Naive thymus-derived CD4-positive, alpha-beta T cell (primary cell): Measurements from ENCODE around the gene HCCS. TPM values are rescaled to one million over a fixed set of nuclear protein-coding genes. Genes with fewer than 3 reads are reported as not detected.
A peak's percentile ranks its signal among the peaks of the same experiment; 100 is the strongest.

Experiments used
- ATAC-seq: fragments of 150-1000 bp; cut with Tn5 transposase; 2 replicates; pipeline ENCODE4 v1.10.0; 2021; ENCODE audit warnings: mild to moderate bottlenecking, moderate library complexity
- CTCF ChIA-PET: fragments of 350-600 bp; sonication (Branson Sonifier 250); formaldehyde crosslinking; loops from one replicate; lab custom pipeline; 2021; ENCODE audit warnings: antibody characterized with exemption; lab: Charles Lee
- POLR2A ChIA-PET: fragments of 350-600 bp; sonication (Branson Sonifier 250); formaldehyde crosslinking; loops from one replicate; lab custom pipeline; 2021; ENCODE audit warnings: antibody characterized with exemption, inconsistent platforms; lab: Charles Lee
- DNase-seq, 9 donors: peaks; one replicate each; pipeline versions ENCODE4 v3.0.0 to v3.0.0-alpha.2; 2020 to 2022; ENCODE audit warnings: mixed read lengths in 1 of 9
- H3K27ac ChIP-seq: one replicate; pipeline ENCODE4 v1.7.0; 2013; ENCODE audit warnings: mild to moderate bottlenecking, low read depth, low read length, moderate library complexity
- H3K27me3 ChIP-seq, 2 donors: one replicate each; pipeline ENCODE4 v1.7.0; 2013; ENCODE audit warnings: low read length in 2 of 2, mild to moderate bottlenecking in 2 of 2, moderate library complexity in 2 of 2; ENCODE audit not compliant: control insufficient read depth in 2 of 2, insufficient read depth in 2 of 2
- H3K36me3 ChIP-seq, 3 experiments: 1 replicate in 2 of 3; 2 replicates in 1 of 3; pipeline ENCODE4 v1.7.0; 2013; ENCODE audit warnings: low read length in 3 of 3, mild to moderate bottlenecking in 3 of 3, moderate library complexity in 1 of 3; ENCODE audit not compliant: insufficient read depth in 3 of 3, control insufficient read depth in 2 of 3
- H3K4me1 ChIP-seq, 2 donors: one replicate each; pipeline ENCODE4 v1.7.0; 2013; ENCODE audit warnings: low read length in 2 of 2, mild to moderate bottlenecking in 2 of 2, moderate library complexity in 1 of 2; ENCODE audit not compliant: control insufficient read depth in 2 of 2, insufficient read depth in 2 of 2
- H3K4me3 ChIP-seq: 2 replicates; pipeline ENCODE4 v1.7.0; 2013; ENCODE audit warnings: mild to moderate bottlenecking, low read length
- H3K9me3 ChIP-seq, 3 experiments: 1 replicate in 2 of 3; 2 replicates in 1 of 3; pipeline ENCODE4 v1.7.0; 2013; ENCODE audit warnings: low read length in 3 of 3; ENCODE audit not compliant: control insufficient read depth in 2 of 3
- H3K27ac Mint-ChIP-seq, 9 donors: one replicate each; pipeline ENCODE4 v1.8.0; 2020 to 2022; ENCODE audit warnings: mixed read lengths in 9 of 9, mild to moderate bottlenecking in 8 of 9, moderate library complexity in 5 of 9, inconsistent platforms in 2 of 9
- H3K27me3 Mint-ChIP-seq, 5 donors: one replicate each; pipeline ENCODE4 v1.8.0; 2021 to 2022; ENCODE audit warnings: mixed read lengths in 5 of 5, mild to moderate bottlenecking in 1 of 5
- H3K36me3 Mint-ChIP-seq, 5 donors: one replicate each; pipeline ENCODE4 v1.8.0; 2020 to 2022; ENCODE audit warnings: mixed read lengths in 5 of 5, mild to moderate bottlenecking in 3 of 5, inconsistent platforms in 1 of 5
- H3K4me1 Mint-ChIP-seq, 7 donors: one replicate each; pipeline ENCODE4 v1.8.0; 2020 to 2022; ENCODE audit warnings: mixed read lengths in 7 of 7, mild to moderate bottlenecking in 3 of 7, inconsistent platforms in 1 of 7
- H3K4me3 Mint-ChIP-seq, 10 donors: one replicate each; pipeline ENCODE4 v1.8.0; 2020 to 2022; ENCODE audit warnings: mild to moderate bottlenecking in 10 of 10, mixed read lengths in 10 of 10, moderate library complexity in 6 of 10, inconsistent platforms in 2 of 10
- H3K9me3 Mint-ChIP-seq, 11 donors: one replicate each; pipeline ENCODE4 v1.8.0; 2020 to 2022; ENCODE audit warnings: mixed read lengths in 11 of 11, mild to moderate bottlenecking in 4 of 11, inconsistent platforms in 1 of 11, moderate library complexity in 1 of 11
- intact Hi-C, 2 donors: fragments of 100-400 bp; cut with micrococcal nuclease; formaldehyde crosslinking; loops; one replicate each; pipeline ENCODE4 v1.15.1; 2023
- polyA plus RNA-seq, 2 donors: library from polyadenylated mRNA; unstranded; fragments of 300-500 nt; fragmentation: Illumina TruSeq; gene quantifications; one replicate each; pipeline ENCODE4 v1.2.3, GENCODE V29; 2021
- total RNA-seq, 6 experiments: library from RNA in 5 of 6; stranded (reverse) in 5 of 6; gene quantifications; 1 replicate in 5 of 6; 2 replicates in 1 of 6; pipeline ENCODE4 v1.2.3 and lab custom pipeline; 2021 to 2026

Gene HCCS
- total and polyA plus RNA-seq, 7 experiments from 2014 or later = 5.6 to 20.4 (median 13.8) TPM

- Histone ChIP-seq H3K36me3 (no peaks in the 10 kb centered on the region), H3K4me1 (no peaks in the 10 kb centered on the region), H3K4me3 (no peak overlapping the region), H3K27ac (no peak overlapping the region), H3K9me3 (no peaks in the 10 kb centered on the region), H3K27me3 (no peaks in the 10 kb centered on the region)
- no peak overlapping the region for H3K4me3 Mint-ChIP-seq
- ChIA-PET POLR2A (no interaction called here), CTCF (no interaction called here)
- H3K9me3 Mint-ChIP-seq = peaks cover 0 to 4% (median 0%) of the 10 kb centered on the region in 11 donors
- no peaks in the 10 kb centered on the region for H3K27me3 Mint-ChIP-seq
- no peak for ATAC-seq
- H3K27ac Mint-ChIP-seq = no peak overlapping the region
- DNase-seq = no peak
- intact Hi-C loops = loop anchor here in 1 of 2 donors (10.0 kb wide), 1 partner anchor 405 kb away; no protein-coding TSS in a partner anchor
- H3K36me3 Mint-ChIP-seq = no peaks in the 10 kb centered on the region
- peaks cover 0 to 1% (median 0%) of the 10 kb centered on the region in 7 donors for H3K4me1 Mint-ChIP-seq
These were observed 19.0 kb downstream of the HCCS start for GRCh38 chrX:11130136-11130535.

DNA sequence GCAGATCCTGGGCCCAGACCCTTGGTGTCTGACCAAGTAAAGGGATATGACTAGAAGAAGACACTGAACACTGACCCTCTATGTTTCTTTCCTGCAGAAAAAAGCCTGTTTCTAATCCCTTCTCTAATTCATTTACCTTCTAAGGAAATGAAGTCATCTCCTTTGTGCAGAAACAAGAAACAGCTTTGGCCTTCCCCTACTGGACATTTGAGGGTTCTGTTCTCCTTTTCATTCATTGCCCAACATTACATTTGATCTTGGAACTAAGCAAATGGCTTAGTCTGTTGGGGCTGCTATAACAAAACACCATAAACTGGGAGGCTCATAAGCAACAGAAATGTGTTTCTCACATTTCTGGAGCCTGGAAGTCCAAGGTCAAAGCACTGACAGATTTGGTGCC is 20.0 kb downstream of the HCCS start:
- peak overlapping the region in 1 of 9 donors; percentile 28 for H3K27ac Mint-ChIP-seq
- ChIA-PET CTCF (no interaction called here), POLR2A (no interaction called here)
- no peaks in the 10 kb centered on the region for H3K36me3 Mint-ChIP-seq
- Histone ChIP-seq H3K9me3 (no peaks in the 10 kb centered on the region), H3K4me1 (no peaks in the 10 kb centered on the region), H3K4me3 (no peak overlapping the region), H3K36me3 (no peaks in the 10 kb centered on the region), H3K27me3 (no peaks in the 10 kb centered on the region), H3K27ac (no peak overlapping the region)
- ATAC-seq = no peak
- H3K4me1 Mint-ChIP-seq = peaks cover 0 to 1% (median 0%) of the 10 kb centered on the region in 7 donors
- H3K27me3 Mint-ChIP-seq = no peaks in the 10 kb centered on the region
- intact Hi-C loops = loop anchor here in 1 of 2 donors (10.0 kb wide), 1 partner anchor 406 kb away; no protein-coding TSS in a partner anchor
- DNase-seq = no peak
- no peak overlapping the region for H3K4me3 Mint-ChIP-seq
- peaks cover 0 to 4% (median 0%) of the 10 kb centered on the region in 11 donors for H3K9me3 Mint-ChIP-seq

- POLR2A ChIA-PET = no interaction called here
- H3K4me1 ChIP-seq = no peaks in the 10 kb centered on the region
- Mint-ChIP-seq H3K36me3 (no peaks in the 10 kb centered on the region), H3K27ac (no peak overlapping the region), H3K4me3 (no peak overlapping the region), H3K4me1 (peaks cover 0 to 4% (median 0%) of the 10 kb centered on the region in 7 donors), H3K9me3 (no peaks in the 10 kb centered on the region), H3K27me3 (peaks cover 0 to 6% (median 4%) of the 10 kb centered on the region in 5 donors)
- no peaks in the 10 kb centered on the region for H3K9me3 ChIP-seq
- H3K4me3 ChIP-seq = no peak overlapping the region
- CTCF ChIA-PET = interaction anchor here (2.2 to 2.9 kb wide), 2 partner anchors 943 to 946 kb away, joined by 8 to 18 read pairs; no protein-coding TSS in a partner anchor
- H3K27ac ChIP-seq = no peak overlapping the region
- DNase-seq (no peak), ATAC-seq (no peak)
- H3K36me3 ChIP-seq = no peaks in the 10 kb centered on the region
- H3K27me3 ChIP-seq = no peaks in the 10 kb centered on the region
- intact Hi-C loops = loop anchor here in 1 of 2 donors (10.0 kb wide), 1 partner anchor 411 kb away; no protein-coding TSS in a partner anchor
These were observed 24.5 kb downstream of the HCCS start for GRCh38 chrX:11135564-11136185.

DNA sequence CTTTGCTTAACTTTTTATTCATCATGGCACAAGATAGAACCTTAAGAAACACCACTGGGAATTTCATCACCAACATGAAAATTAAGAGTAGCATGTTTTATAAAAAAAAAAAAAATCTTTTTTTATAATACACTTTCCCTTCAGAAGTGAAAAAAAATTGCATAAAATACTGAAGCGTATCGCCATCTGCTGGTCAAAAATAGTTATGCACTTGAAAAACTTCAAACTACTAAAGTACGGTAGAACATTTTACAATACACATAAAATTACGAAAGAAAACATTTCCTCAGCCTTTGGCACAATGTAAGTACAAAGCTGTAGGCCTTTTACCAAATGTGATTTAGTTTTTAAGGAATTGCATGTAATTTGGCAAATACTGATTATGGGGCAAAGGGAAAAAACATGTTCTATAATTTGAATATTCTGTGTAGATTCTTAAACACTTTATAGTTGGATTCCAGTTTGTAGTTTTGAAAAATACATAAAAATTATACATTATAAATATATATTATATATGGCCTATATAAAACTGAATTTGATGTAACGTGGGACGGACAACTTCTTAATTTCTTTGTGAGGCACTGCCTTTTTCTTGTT is 26.5 kb downstream of the HCCS start:
- Histone ChIP-seq H3K27me3 (no peaks in the 10 kb centered on the region), H3K4me3 (no peak overlapping the region), H3K36me3 (no peaks in the 10 kb centered on the region), H3K27ac (no peak overlapping the region), H3K9me3 (no peaks in the 10 kb centered on the region), H3K4me1 (no peaks in the 10 kb centered on the region)
- H3K27me3 Mint-ChIP-seq = peaks cover 0 to 6% (median 4%) of the 10 kb centered on the region in 5 donors
- H3K27ac Mint-ChIP-seq = no peak overlapping the region
- no peaks in the 10 kb centered on the region for H3K36me3 Mint-ChIP-seq
- no peaks in the 10 kb centered on the region for H3K9me3 Mint-ChIP-seq
- H3K4me1 Mint-ChIP-seq = peaks cover 0 to 4% (median 0%) of the 10 kb centered on the region in 7 donors
- intact Hi-C loops = loop anchor here in 1 of 2 donors (1.0 to 10.0 kb wide), 2 partner anchors 413 to 948 kb away; no protein-coding TSS in a partner anchor
- ChIA-PET CTCF (interaction anchor here (1.0 to 2.9 kb wide), 3 partner anchors 945 to 1017 kb away, joined by 3 to 18 read pairs (median 8); no protein-coding TSS in a partner anchor), POLR2A (no interaction called here)
- no peak for ATAC-seq
- peak in 5 of 9 donors; percentile 21 to 33 (median 29) for DNase-seq
- H3K4me3 Mint-ChIP-seq = no peak overlapping the region

GRCh38 chrX:11138498-11139390 is 27.6 kb downstream of the HCCS start:
- ATAC-seq (no peak), DNase-seq (peak in 1 of 9 donors; percentile 4)
- no peaks in the 10 kb centered on the region for H3K4me1 ChIP-seq
- Mint-ChIP-seq H3K4me3 (peak overlapping the region in 2 of 10 donors; percentile 25 to 41), H3K9me3 (no peaks in the 10 kb centered on the region), H3K4me1 (peaks cover 0 to 4% (median 0%) of the 10 kb centered on the region in 7 donors), H3K27me3 (peaks cover 0 to 6% (median 4%) of the 10 kb centered on the region in 5 donors), H3K27ac (no peak overlapping the region), H3K36me3 (no peaks in the 10 kb centered on the region)
- H3K9me3 ChIP-seq = no peaks in the 10 kb centered on the region
- no peaks in the 10 kb centered on the region for H3K27me3 ChIP-seq
- H3K36me3 ChIP-seq = no peaks in the 10 kb centered on the region
- CTCF ChIA-PET = interaction anchor here (2.9 kb wide), 1 partner anchor 949 kb away, joined by 18 read pairs; no protein-coding TSS in a partner anchor
- no peak overlapping the region for H3K4me3 ChIP-seq
- POLR2A ChIA-PET = no interaction called here
- H3K27ac ChIP-seq = no peak overlapping the region
- intact Hi-C loops = loop anchor here in 1 of 2 donors (10.0 kb wide), 1 partner anchor 414 kb away; no protein-coding TSS in a partner anchor
